Measurements from ENCODE around the gene PCDHB10.
A peak's percentile ranks its signal among the peaks of the same experiment; 100 is the strongest.
"Not testable (repeated sequence)": the region's sequence is repeated elsewhere in the genome, so short reads cannot be mapped to it uniquely, and the experiment has no call there.

The PCDHB10 gene

GRCh38 chr5:141223112-141223783 is 31.1 kb downstream of the PCDHB10 start, which contains the start of gene PCDHB14:
Gene PCDHB14 (plus strand): TSS chr5:141223343. CDS start chr5:141223506, 163 bp downstream.
- Histone ChIP-seq H3K27me3 (ENCODE audit: insufficient read depth, insufficient read length) (no peaks in the 10 kb centered on the region), H3K4me3 (ENCODE audit: insufficient read length, low read depth) (no peak within 1 kb of the TSS), H3K4me1 (ENCODE audit: insufficient read depth, insufficient read length) (no peaks in the 10 kb centered on the region), H3K9ac (ENCODE audit: insufficient read length, low read depth) (no peak within 1 kb of the TSS), H3K36me3 (ENCODE audit: insufficient read depth, insufficient read length, low read length) (no peaks in the 10 kb centered on the region), H3K9me3 (ENCODE audit: insufficient read depth, low read length) (no peaks in the 10 kb centered on the region)
- TF ChIP-seq YY1 (IDR thresholded peaks at IDR 0.05; ENCODE audit: insufficient read depth, insufficient read length) (no peak), ZNF274 (IDR thresholded peaks at IDR 0.05; ENCODE audit: low read depth, low read length) (no peak), SUZ12 (IDR thresholded peaks at IDR 0.05; ENCODE audit: extremely low read depth, insufficient read depth, insufficient read length) (no peak)
- DNase-seq (ENCODE audit: low read depth, low spot score) = peak; percentile 27

- not testable (repeated sequence) for H3K4me3 ChIP-seq (ENCODE audit: insufficient read length, low read depth); DNase-seq (ENCODE audit: low read depth, low spot score); H3K9ac ChIP-seq (ENCODE audit: insufficient read length, low read depth); H3K27me3 ChIP-seq (ENCODE audit: insufficient read depth, insufficient read length); H3K9me3 ChIP-seq (ENCODE audit: insufficient read depth, low read length); H3K4me1 ChIP-seq (ENCODE audit: insufficient read depth, insufficient read length); H3K36me3 ChIP-seq (ENCODE audit: insufficient read depth, insufficient read length, low read length)
Observed at GRCh38 chr5:141224844-141225243, 32.7 kb downstream of the PCDHB10 start.

DNA sequence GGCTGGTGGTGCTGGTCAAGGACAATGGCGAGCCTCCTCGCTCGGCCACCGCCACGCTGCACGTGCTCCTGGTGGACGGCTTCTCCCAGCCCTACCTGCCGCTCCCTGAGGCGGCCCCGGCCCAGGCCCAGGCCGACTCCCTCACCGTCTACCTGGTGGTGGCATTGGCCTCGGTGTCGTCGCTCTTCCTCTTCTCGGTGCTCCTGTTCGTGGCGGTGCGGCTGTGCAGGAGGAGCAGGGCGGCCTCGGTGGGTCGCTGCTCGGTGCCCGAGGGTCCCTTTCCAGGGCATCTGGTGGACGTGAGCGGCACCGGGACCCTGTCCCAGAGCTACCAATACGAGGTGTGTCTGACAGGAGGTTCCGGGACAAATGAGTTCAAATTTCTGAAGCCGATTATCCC is 33.3 kb downstream of the PCDHB10 start:
- not testable (repeated sequence) for H3K27me3 ChIP-seq (ENCODE audit: insufficient read depth, insufficient read length); H3K9me3 ChIP-seq (ENCODE audit: insufficient read depth, low read length); H3K4me3 ChIP-seq (ENCODE audit: insufficient read length, low read depth); H3K4me1 ChIP-seq (ENCODE audit: insufficient read depth, insufficient read length); H3K9ac ChIP-seq (ENCODE audit: insufficient read length, low read depth); H3K36me3 ChIP-seq (ENCODE audit: insufficient read depth, insufficient read length, low read length); DNase-seq (ENCODE audit: low read depth, low spot score)

GRCh38 chr5:141234109-141234667 is 42.0 kb downstream of the PCDHB10 start:
- TF ChIP-seq ZNF274 (IDR thresholded peaks at IDR 0.05; ENCODE audit: low read depth, low read length) = no peak
- no peak for TF ChIP-seq YY1 (IDR thresholded peaks at IDR 0.05; ENCODE audit: insufficient read depth, insufficient read length)
- no peak for TF ChIP-seq SUZ12 (IDR thresholded peaks at IDR 0.05; ENCODE audit: extremely low read depth, insufficient read depth, insufficient read length)
- H3K9me3 ChIP-seq (ENCODE audit: insufficient read depth, low read length) = peaks cover 7% of the 10 kb centered on the region; the same call in 1 of the 2 replicates
- DNase-seq (ENCODE audit: low read depth, low spot score) = no peak
- H3K36me3 ChIP-seq (ENCODE audit: insufficient read depth, insufficient read length, low read length) = no peaks in the 10 kb centered on the region
- no peak overlapping the region for H3K9ac ChIP-seq (ENCODE audit: insufficient read length, low read depth)
- no peaks in the 10 kb centered on the region for H3K4me1 ChIP-seq (ENCODE audit: insufficient read depth, insufficient read length)
- no peak overlapping the region for H3K4me3 ChIP-seq (ENCODE audit: insufficient read length, low read depth)
- H3K27me3 ChIP-seq (ENCODE audit: insufficient read depth, insufficient read length) = no peaks in the 10 kb centered on the region

- not testable (repeated sequence) for H3K4me1 ChIP-seq (ENCODE audit: insufficient read depth, insufficient read length); H3K27me3 ChIP-seq (ENCODE audit: insufficient read depth, insufficient read length); H3K9me3 ChIP-seq (ENCODE audit: insufficient read depth, low read length); H3K4me3 ChIP-seq (ENCODE audit: insufficient read length, low read depth); H3K9ac ChIP-seq (ENCODE audit: insufficient read length, low read depth); H3K36me3 ChIP-seq (ENCODE audit: insufficient read depth, insufficient read length, low read length); DNase-seq (ENCODE audit: low read depth, low spot score)
Observed at GRCh38 chr5:141235922-141236321, 43.8 kb downstream of the PCDHB10 start.

DNA sequence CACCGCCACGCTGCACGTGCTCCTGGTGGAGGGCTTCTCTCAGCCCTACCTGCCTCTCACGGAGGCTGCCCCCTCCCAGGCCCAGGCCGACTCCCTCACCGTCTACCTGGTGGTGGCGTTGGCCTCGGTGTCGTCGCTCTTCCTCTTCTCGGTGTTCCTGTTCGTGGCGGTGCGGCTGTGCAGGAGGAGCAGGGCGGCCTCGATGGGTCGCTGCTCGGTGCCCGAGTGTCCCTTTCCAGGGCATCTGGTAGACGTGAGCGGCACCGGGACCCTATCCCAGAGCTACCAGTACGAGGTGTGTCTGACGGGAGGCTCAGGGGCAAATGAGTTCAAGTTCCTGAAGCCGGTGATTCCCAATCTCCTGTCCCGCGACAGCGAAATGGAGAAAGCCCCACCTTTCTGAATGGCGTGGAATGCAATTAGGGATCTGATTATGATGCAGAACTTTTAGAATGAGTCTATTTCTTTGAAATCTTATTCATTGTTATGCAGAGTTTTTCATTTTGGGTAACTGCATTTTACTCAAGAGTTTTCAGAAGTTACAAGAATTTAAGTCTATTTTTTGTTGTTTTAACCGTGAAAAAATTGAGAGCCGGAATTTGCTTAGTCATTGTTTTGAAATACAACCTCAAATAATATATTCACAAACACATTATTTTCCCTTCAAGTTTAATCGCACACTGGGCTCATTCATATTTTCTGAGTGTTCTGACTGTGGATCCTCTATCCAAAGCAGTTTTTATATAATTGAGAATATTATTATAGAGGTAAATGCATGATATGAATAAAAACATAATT is 44.6 kb downstream of the PCDHB10 start:
- no peaks in the 10 kb centered on the region for H3K27me3 ChIP-seq (ENCODE audit: insufficient read depth, insufficient read length)
- H3K9me3 ChIP-seq (ENCODE audit: insufficient read depth, low read length) = peaks cover 7% of the 10 kb centered on the region; the same call in 1 of the 2 replicates
- H3K4me1 ChIP-seq (ENCODE audit: insufficient read depth, insufficient read length) = no peaks in the 10 kb centered on the region
- TF ChIP-seq YY1 (IDR thresholded peaks at IDR 0.05; ENCODE audit: insufficient read depth, insufficient read length) (no peak), ZNF274 (IDR thresholded peaks at IDR 0.05; ENCODE audit: low read depth, low read length) (no peak), SUZ12 (IDR thresholded peaks at IDR 0.05; ENCODE audit: extremely low read depth, insufficient read depth, insufficient read length) (no peak)
- H3K4me3 ChIP-seq (ENCODE audit: insufficient read length, low read depth) = no peak overlapping the region
- no peaks in the 10 kb centered on the region for H3K36me3 ChIP-seq (ENCODE audit: insufficient read depth, insufficient read length, low read length)
- no peak overlapping the region for H3K9ac ChIP-seq (ENCODE audit: insufficient read length, low read depth)
- DNase-seq (ENCODE audit: low read depth, low spot score) = no peak

- H3K4me3 ChIP-seq (ENCODE audit: insufficient read length, low read depth) = no peak overlapping the region
- H3K4me1 ChIP-seq (ENCODE audit: insufficient read depth, insufficient read length) = no peaks in the 10 kb centered on the region
- DNase-seq (ENCODE audit: low read depth, low spot score) = no peak
- no peak overlapping the region for H3K9ac ChIP-seq (ENCODE audit: insufficient read length, low read depth)
- H3K36me3 ChIP-seq (ENCODE audit: insufficient read depth, insufficient read length, low read length) = no peaks in the 10 kb centered on the region
- no peaks in the 10 kb centered on the region for H3K27me3 ChIP-seq (ENCODE audit: insufficient read depth, insufficient read length)
- peaks cover 7% of the 10 kb centered on the region; the same call in 1 of the 2 replicates for H3K9me3 ChIP-seq (ENCODE audit: insufficient read depth, low read length)
- TF ChIP-seq ZNF274 (IDR thresholded peaks at IDR 0.05; ENCODE audit: low read depth, low read length) = no peak
- no peak for TF ChIP-seq YY1 (IDR thresholded peaks at IDR 0.05; ENCODE audit: insufficient read depth, insufficient read length)
- no peak for TF ChIP-seq SUZ12 (IDR thresholded peaks at IDR 0.05; ENCODE audit: extremely low read depth, insufficient read depth, insufficient read length)
Observed at GRCh38 chr5:141241496-141241895, 49.3 kb downstream of the PCDHB10 start.
